NT2/D1 (cell line): ENCODE data around the gene ABCC8.

Experiments used
- DNase-seq: peaks from one replicate; pipeline ENCODE4 v3.0.0-alpha.2; 2011; ENCODE audit warnings: low read depth, low spot score
- H3K27me3 ChIP-seq: 2 replicates; pipeline ENCODE4 v1.6.0; 2011; ENCODE audit warnings: mild to moderate bottlenecking; ENCODE audit not compliant: insufficient read length, insufficient read depth
- H3K36me3 ChIP-seq: 2 replicates; pipeline ENCODE4 v1.6.1; 2011; ENCODE audit warnings: mild to moderate bottlenecking, low read length, mixed read lengths; ENCODE audit not compliant: insufficient read depth, insufficient read length
- H3K4me1 ChIP-seq: 2 replicates; pipeline ENCODE4 v1.5.1; 2011; ENCODE audit not compliant: insufficient read depth, insufficient read length
- H3K4me3 ChIP-seq: 2 replicates; pipeline ENCODE4 v1.5.1; 2011; ENCODE audit warnings: low read depth; ENCODE audit not compliant: insufficient read length
- H3K9ac ChIP-seq: 2 replicates; pipeline ENCODE4 v1.6.0; 2011; ENCODE audit warnings: low read depth; ENCODE audit not compliant: insufficient read length
- H3K9me3 ChIP-seq: 2 replicates; pipeline ENCODE4 v1.5.1; 2011; ENCODE audit warnings: mild to moderate bottlenecking, low read length; ENCODE audit not compliant: insufficient read depth
- SUZ12 ChIP-seq: IDR thresholded peaks from 2 replicates; pipeline ENCODE4 v1.6.1; 2011; ENCODE audit not compliant: insufficient read length, insufficient read depth; ENCODE audit errors: extremely low read depth
- YY1 ChIP-seq: IDR thresholded peaks from 2 replicates; pipeline ENCODE4 v1.6.1; 2011; ENCODE audit not compliant: insufficient read length, insufficient read depth
- ZNF274 ChIP-seq: IDR thresholded peaks from 2 replicates; pipeline ENCODE4 v1.6.1; 2011; ENCODE audit warnings: mild to moderate bottlenecking, low read depth, low read length

The ABCC8 gene

GRCh38 chr11:17418444-17419081, 58.1 kb downstream of the ABCC8 start:
- Histone ChIP-seq H3K4me1 (no peaks in the 10 kb centered on the region), H3K9me3 (no peaks in the 10 kb centered on the region), H3K4me3 (no peak overlapping the region), H3K27me3 (no peaks in the 10 kb centered on the region), H3K36me3 (no peaks in the 10 kb centered on the region), H3K9ac (no peak overlapping the region)
- no peak for TF ChIP-seq ZNF274
- TF ChIP-seq YY1: no peak
- no peak for TF ChIP-seq SUZ12
- DNase-seq: no peak

GRCh38 chr11:17416492-17416891, 60.2 kb downstream of the ABCC8 start:
- no peak for DNase-seq
- Histone ChIP-seq H3K9me3 (no peaks in the 10 kb centered on the region), H3K27me3 (no peaks in the 10 kb centered on the region), H3K4me3 (no peak overlapping the region), H3K9ac (no peak overlapping the region), H3K4me1 (no peaks in the 10 kb centered on the region), H3K36me3 (no peaks in the 10 kb centered on the region)
- TF ChIP-seq YY1 (no peak), ZNF274 (no peak), SUZ12 (no peak)

DNA sequence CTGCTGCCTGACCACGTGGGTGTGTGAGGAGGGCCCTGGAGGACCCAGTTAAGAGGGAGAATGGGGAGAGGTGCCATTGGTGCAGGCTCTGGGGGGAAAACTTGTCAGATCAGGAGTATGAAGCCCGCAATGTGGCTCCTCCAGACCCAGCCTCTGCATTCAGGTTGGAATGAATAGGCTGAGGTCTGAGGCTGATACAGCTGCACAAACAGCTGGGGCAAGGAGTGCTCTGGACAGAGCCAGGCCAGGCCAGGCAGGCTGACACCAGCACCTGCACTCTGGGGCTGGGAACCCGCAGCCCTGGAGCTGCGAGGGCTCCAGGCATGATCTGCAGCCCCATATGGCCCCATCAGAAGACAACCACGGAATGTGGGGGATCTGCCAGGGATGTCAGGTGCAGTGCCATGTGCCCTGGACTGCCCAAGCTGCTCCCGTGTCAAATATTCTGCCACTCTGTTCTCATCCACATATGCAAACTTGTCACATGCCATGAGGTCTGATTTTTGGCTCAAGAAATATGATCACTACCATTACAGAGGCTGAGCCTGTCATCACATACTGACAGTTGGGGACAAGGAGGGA, 61.0 kb downstream of the ABCC8 start:
- Histone ChIP-seq H3K4me3 (no peak overlapping the region), H3K9me3 (no peaks in the 10 kb centered on the region), H3K9ac (no peak overlapping the region), H3K27me3 (no peaks in the 10 kb centered on the region), H3K36me3 (no peaks in the 10 kb centered on the region), H3K4me1 (peaks cover 2% of the 10 kb centered on the region)
- TF ChIP-seq YY1 (no peak), SUZ12 (no peak), ZNF274 (no peak)
- no peak for DNase-seq

DNA sequence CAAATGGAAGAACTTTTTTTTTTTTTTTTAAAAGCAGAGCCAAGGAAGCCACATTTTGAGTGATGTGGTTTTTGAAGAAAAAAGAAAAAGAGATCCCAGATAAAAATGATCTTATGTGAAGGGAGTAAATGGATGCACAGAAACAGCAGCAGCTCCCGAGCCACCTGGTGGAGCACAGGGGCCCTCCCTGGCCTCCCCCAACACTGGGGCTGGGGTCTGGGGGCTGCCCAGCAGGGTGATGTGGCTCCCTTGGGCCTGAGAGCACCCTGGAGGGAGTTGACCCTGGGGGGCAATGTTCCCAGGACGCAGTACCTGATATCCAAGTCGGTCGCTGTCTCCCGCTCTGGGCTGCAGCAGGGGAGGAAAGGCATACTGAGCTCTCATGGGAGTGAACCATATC, 61.7 kb downstream of the ABCC8 start:
- Histone ChIP-seq H3K4me1 (peaks cover 2% of the 10 kb centered on the region), H3K9ac (no peak overlapping the region), H3K9me3 (no peaks in the 10 kb centered on the region), H3K4me3 (no peak overlapping the region), H3K36me3 (no peaks in the 10 kb centered on the region), H3K27me3 (no peaks in the 10 kb centered on the region)
- TF ChIP-seq ZNF274 (no peak), SUZ12 (no peak), YY1 (no peak)
- no peak for DNase-seq

DNA sequence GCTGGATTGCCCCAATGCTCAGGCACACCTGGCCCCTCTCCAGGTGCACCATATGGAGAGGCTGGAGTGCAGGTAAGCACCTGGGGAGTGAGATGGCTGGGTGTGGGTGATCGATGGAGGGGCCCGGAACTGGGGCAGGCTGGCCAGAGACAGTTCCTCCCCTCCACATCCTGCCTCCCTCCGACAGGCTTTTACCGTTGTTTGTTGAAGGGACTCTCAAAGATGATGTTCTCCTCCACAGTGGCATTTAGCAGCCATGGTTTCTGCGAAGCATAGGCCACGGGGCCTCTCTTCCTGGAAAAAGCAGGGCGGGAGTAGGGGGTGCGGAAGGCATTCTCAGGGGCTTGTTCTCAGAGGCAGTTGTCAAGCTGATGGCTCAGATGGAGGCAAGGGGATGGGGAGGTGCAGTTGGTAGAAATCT, 62.3 kb downstream of the ABCC8 start:
- TF ChIP-seq SUZ12: no peak
- TF ChIP-seq ZNF274: no peak
- no peak for TF ChIP-seq YY1
- Histone ChIP-seq H3K9me3 (no peaks in the 10 kb centered on the region), H3K4me1 (peaks cover 2% of the 10 kb centered on the region), H3K27me3 (no peaks in the 10 kb centered on the region), H3K36me3 (no peaks in the 10 kb centered on the region), H3K4me3 (no peak overlapping the region), H3K9ac (no peak overlapping the region)
- no peak for DNase-seq

- Histone ChIP-seq H3K4me1 (peaks cover 2% of the 10 kb centered on the region), H3K4me3 (no peak overlapping the region), H3K9me3 (no peaks in the 10 kb centered on the region), H3K9ac (no peak overlapping the region), H3K27me3 (no peaks in the 10 kb centered on the region), H3K36me3 (no peaks in the 10 kb centered on the region)
- TF ChIP-seq SUZ12 (no peak), ZNF274 (no peak), YY1 (no peak)
- no peak for DNase-seq
Measured at GRCh38 chr11:17413414-17414316, 63.0 kb downstream of the ABCC8 start.
